AML-193 (cell line): ENCODE data around the gene RNASE11.
"Not testable (repeated sequence)": the region's sequence is repeated elsewhere in the genome, so short reads cannot be mapped to it uniquely, and the experiment has no call there.

Experiments
- DNase-seq, 2 experiments: peaks; one replicate each; lab custom pipeline; 2025; lab: John Stamatoyannopoulos, UW

RNASE11 gene

GRCh38 chr14:20614038-20614840 lies 26.4 kb upstream of the RNASE11 start:
- DNase-seq = no peak

DNA sequence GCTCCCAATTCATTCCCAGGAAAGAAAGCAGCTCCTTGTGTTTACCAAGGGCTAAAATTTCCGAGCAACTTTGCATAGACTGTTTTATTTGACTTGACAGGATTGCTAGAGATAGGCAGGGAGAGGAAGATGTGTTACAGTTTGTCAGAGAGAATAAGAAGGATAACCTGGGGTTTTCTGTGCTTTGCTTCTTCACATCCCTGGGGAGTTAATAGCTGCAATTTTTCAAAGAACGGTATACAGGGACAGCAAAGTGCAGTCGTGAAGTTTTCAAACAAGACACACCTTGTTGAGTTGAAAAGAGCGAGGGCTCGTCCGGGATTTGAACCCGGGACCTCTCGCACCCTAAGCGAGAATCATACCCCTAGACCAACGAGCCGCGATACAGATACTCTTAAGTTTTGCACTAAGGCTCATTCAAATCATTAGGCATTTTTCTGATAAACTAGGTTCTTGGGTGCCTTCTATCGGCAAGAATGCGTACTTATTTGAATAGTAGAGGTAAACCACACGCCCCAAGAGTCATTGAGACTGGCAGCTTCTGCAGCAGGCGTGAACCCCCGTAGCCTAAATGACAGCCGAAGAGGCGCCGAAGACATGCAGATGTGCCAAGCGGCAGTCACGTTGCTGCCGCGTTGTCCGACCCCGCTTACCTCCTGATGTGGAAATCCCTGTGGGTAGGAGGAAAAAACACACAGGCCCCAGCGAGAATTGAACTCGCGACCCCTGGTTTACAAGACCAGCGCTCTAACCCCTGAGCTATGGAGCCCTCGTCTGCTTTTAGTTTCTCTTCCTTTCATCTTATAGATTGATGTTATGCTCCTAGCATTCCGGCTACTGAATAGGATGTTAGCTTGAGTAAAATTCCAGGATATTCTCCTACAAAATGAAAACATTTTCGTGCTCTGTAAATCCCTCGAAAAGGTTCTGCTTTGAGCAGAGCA lies 25.6 kb upstream of the RNASE11 start:
- peak; percentile 93 to 95 for DNase-seq

DNA sequence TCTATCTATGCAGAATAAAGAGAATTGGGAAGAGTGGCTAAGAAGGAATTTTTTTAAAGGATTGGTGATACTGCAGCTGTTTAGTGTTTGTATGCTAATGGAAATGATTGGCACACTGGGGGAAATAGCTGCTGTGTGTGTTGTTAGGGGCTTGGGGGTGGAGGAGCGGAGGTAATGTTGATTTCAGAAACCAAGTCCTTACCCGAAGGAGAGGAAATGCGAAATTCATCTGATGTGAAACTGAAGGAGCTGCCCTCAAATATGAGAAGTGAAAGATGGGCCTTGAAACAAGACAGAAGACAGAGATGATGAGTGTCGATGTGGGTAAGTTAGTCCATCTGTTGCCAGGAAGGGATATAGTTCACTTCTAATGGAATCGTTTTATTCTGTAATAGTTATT lies 24.6 kb upstream of the RNASE11 start:
- no peak for DNase-seq

DNA sequence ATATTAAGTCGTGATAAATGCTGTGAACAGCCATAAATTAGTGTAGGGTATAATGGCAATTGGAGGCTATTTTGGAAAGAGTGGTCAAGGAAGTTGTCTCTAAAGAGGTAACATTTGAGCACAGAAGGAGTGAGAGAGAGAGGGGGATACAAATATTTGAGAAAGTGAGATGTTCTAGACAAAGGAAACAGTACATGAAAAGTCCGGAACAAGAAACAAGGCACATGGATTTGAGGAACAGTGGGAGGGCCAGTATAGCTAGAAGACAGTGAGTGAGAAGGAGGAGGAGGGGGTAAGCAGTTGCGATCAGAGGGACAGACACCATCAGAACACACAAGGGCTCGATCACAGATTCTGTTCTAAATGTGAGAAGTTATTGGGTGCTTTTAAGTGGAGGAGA lies 23.5 kb upstream of the RNASE11 start:
- DNase-seq = no peak

- peak; percentile 47 to 50 for DNase-seq
Measured at GRCh38 chr14:20610002-20610765, 22.4 kb upstream of the RNASE11 start.

DNA sequence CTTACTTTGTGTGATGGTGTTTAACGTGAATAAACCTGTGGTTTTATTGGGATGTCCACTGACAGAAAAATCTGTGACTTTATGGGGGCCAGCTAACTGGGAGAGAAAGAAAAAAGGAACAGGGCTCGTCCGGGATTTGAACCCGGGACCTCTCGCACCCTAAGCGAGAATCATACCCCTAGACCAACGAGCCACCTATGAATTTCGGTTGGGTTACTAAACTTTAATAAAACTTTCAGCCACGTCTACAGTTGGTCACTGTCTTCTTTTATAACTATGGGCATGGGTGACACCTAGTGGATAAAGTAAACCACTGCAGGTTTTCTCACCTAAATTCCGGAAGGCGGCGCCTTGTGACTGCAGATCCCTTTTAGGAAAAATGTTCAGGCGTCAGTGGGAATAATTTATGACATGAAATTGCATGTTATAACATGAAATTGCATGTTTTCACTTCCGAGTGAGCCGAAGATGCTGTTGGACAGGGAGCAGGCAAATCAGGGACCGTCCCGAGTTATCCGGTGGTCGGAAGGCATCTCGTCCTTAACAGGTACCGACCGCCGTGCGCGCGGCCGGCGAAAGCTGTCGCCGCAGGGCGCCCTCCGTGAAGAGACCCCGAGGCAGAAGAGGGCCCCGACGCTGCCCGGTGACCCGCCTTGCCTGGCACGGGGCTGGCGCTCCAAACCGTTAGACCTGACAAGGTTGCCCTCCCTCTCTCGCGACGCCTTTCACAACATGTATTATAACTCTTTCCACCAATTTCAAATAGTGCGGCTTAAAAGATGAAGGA lies 21.6 kb upstream of the RNASE11 start:
- peak; percentile 87 to 92 for DNase-seq

DNA sequence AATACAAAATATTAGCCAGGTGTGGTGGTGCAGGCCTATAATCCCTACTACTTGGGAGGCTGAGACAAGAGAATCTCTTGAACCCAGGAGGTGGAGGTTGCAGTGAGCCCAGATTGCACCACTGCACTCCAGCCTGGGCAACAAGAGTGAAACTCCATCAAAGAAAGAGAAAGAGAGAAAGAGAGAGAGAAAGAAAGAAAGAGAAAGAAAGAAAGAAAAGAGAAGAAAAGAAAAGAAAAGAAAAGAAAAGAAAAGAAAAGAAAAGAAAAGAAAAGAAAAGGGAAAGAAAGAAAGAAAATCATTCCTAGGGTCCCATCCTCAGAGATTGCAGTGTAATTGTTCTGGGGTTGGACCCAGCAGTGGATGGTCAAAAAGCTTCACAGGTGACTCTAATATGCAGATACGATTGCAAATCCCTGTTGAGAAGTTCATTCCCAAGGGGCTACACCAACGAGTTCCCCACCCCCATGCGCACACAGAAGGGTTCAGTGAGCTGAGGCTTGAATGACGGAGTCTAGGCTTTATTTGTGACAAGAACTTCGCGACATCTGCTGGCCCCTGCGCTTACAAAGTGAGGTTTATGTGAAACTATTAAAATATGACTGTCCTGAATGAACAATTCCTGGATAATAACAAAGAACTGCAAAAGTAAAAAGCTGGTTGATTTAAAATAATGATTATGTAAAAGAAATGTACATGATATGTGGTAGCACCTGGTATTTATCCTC lies 20.7 kb upstream of the RNASE11 start:
- DNase-seq = no peak

GRCh38 chr14:20607617-20608016 lies 19.8 kb upstream of the RNASE11 start:
- no peak for DNase-seq

- no peak for DNase-seq
Measured at GRCh38 chr14:20606902-20607242, 19.1 kb upstream of the RNASE11 start.

DNA sequence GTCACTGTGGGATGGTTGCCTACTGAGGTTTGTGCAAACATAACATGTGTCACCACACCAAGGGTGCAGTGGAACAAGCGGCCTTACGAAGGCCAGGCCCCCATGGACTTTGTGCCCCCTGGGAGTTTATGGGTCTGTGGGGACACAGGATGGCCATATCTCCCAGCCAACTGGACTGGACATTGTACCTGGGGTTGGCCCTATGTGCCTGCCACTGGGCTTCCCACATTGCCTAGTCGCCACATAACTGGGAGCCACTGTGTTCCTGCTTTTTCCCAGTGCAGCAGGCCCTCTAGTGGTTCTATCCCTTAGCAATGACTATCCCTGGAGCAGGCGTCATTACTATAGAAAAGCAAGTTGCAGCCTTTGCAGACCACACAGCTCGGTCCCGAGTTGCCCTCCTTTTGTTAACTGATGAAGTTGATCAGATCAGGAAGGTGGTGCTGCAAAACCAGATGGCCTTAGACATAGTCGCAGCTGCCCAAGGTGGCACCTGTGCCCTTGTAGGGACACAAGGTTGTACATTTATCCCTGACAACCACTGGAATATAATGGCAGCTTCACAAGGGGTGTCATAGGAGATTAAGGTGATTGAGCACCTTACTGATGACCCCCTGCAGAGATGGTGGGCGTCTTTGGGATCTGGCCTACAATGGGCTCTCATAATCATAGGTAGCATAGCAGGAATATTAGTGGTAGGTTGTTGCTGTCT lies 18.5 kb upstream of the RNASE11 start:
- DNase-seq = peak; percentile 43 to 53

GRCh38 chr14:20603813-20604690 lies 16.3 kb upstream of the RNASE11 start:
- no peak for DNase-seq

GRCh38 chr14:20602583-20602982 lies 14.8 kb upstream of the RNASE11 start:
- no peak for DNase-seq

DNA sequence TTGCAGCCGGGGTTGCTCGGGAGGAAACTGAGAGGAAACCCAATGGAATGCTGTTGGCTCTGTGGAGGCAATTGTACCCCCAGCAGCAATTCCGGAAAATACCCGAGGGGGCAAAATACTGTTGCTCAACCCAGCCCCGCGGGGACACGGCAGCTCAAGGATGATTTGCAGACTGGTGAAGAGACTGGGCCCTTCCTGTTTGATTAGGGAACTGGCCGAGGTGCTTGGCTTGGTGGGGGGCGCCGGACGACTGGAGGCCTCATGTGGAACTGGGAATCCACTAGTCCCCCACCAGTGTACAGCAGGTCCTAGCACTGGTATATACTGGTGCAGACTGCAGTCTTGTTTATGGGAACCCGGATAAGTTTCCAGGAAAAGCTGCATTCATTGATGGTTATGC lies 13.7 kb upstream of the RNASE11 start:
- no peak for DNase-seq

DNA sequence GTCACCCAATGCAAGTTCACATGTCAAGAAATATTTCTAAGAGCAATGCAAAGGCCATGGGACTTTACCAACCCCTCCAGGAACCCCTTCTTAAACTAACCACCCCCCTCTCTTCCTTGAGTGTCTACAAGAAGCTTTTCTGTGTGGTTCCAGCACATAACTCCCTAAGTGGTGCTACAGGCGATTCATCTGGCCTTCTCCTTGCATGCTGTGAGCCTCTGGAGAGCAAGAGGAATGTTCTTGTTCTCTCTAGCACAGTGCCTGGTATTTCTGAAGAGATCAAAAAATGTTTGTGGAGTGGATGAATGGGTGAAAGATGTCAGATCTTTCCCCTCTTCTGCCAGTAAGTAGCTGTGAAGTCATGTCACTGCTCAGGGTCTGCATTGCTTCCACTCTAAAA lies 9.3 kb upstream of the RNASE11 start:
- DNase-seq = no peak

GRCh38 chr14:20595726-20596125 lies 7.9 kb upstream of the RNASE11 start:
- not testable (repeated sequence) for DNase-seq

DNA sequence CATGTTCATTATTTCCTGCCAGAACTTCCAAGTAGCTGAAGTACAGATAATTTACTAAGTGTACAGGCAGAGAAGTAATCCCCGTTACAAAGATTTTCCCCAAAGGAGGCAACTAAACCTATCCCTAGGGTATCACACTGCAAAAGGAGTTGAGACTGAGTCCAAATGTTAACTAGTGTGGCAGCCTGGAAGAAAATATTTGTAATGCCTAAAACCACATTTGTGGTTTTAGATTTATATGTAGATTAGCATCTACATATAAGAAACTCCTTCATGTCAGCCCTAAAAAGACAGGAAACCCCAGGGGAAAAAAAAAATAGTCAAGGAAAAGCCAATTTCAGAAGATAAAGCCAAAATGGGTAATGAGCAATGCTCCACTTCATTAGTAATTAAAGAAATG lies 4.8 kb upstream of the RNASE11 start:
- DNase-seq = no peak

DNA sequence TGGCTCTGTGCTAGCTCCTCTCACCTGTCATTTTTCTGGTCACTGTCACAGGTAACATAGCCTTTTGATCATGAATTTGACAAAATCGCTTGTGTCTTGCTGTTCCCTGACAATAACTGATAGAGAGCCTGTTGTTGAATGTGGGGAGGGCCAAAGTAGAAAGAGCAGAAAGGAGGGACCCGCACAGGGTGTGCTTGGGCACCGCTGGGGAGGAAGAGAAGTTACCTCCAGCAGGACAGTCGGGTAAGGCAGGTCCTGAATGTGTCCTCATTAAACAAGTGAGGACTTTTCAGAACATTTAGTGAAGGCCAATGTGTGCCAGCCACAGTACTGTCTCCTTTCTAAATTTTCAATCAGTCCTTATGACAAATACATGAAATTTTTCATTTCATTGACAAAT lies 3.4 kb upstream of the RNASE11 start, which contains the start of gene RNASE12:
Gene RNASE12 (minus strand): TSS at position 142 of the 400 bp plus-strand sequence. CDS start 653 bp downstream, outside the sequence.
- DNase-seq = no peak

DNA sequence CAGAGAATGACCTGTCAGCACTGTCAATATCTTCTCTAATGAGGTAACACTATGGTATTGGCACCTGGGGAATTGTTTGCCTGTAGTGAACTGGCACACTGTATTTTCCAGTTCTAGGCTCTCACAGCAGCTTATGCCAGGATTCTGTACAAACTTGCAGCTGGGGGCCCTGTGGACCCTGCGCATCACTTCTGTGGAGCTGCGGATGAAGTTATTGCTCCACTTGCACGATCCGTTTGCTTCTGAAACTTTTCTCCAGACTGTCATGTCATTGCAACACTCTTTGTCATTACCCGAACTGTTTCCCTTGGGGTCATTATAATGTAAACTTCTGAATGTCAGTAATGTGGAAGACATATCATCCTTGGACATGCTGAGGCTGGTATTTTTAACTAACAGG lies 3.9 kb downstream of the RNASE11 start:
- DNase-seq = no peak

- no peak for DNase-seq
Measured at GRCh38 chr14:20583142-20583541, 4.7 kb downstream of the RNASE11 start.
